T-cell (primary cell): ENCODE data around the gene PHETA2. TPM values are rescaled to one million over a fixed set of nuclear protein-coding genes. Genes with fewer than 3 reads are reported as not detected.

Source experiments
- ATAC-seq, 4 experiments: fragments of 200-7000 bp in 3 of 4; fragments of 150-1000 bp in 1 of 4; cut with Tn5 transposase; replicated peaks in 1 of 4; 1 replicate in 3 of 4; 2 replicates in 1 of 4; pipeline ENCODE4 v1.10.0; 2021; ENCODE audit warnings: moderate library complexity in 3 of 4, mild to moderate bottlenecking in 2 of 4, moderate number of reproducible peaks in 1 of 4
- CTCF ChIA-PET, 2 donors: fragments of 300-600 bp; sonication (Branson Sonifier 250); formaldehyde crosslinking; loops; one replicate each; lab custom pipeline; 2022; ENCODE audit warnings: antibody characterized with exemption in 2 of 2; lab: Charles Lee
- POLR2A ChIA-PET, 2 donors: fragments of 300-600 bp; sonication (Branson Sonifier 250); formaldehyde crosslinking; loops; one replicate each; lab custom pipeline; 2022; ENCODE audit warnings: antibody characterized with exemption in 2 of 2; lab: Charles Lee
- DNase-seq, 35 experiments: peaks; one replicate each; pipeline versions ENCODE4 v3.0.0 to v3.0.0-alpha.2; 2013 to 2023
- H3K27ac ChIP-seq: one replicate; pipeline ENCODE4 v1.5.1; 2013; ENCODE audit warnings: low read length
- H3K27me3 ChIP-seq, 2 experiments: replicated peaks in 1 of 2; 1 replicate in 1 of 2; 2 replicates in 1 of 2; pipeline versions ENCODE4 v1.6.1 to v1.7.0; 2013; ENCODE audit warnings: low read length in 1 of 2, mixed read lengths in 1 of 2; ENCODE audit not compliant: control insufficient read depth in 2 of 2, insufficient read depth in 2 of 2; ENCODE audit errors: extremely low read depth in 1 of 2
- H3K36me3 ChIP-seq, 2 donors: 1 replicate in 1 of 2; 2 replicates in 1 of 2; pipeline versions ENCODE4 v1.6.1 to v1.7.0; 2013; ENCODE audit warnings: low read length in 1 of 2; ENCODE audit not compliant: control insufficient read depth in 2 of 2, insufficient read depth in 1 of 2; ENCODE audit errors: extremely low read depth in 1 of 2
- H3K4me1 ChIP-seq, 2 experiments: 1 replicate in 1 of 2; 2 replicates in 1 of 2; pipeline versions ENCODE4 v1.6.1 to v1.7.0; 2013; ENCODE audit warnings: low read length in 2 of 2, mixed read lengths in 1 of 2; ENCODE audit not compliant: insufficient read depth in 2 of 2, control insufficient read depth in 1 of 2; ENCODE audit errors: extremely low read depth in 1 of 2
- H3K4me3 ChIP-seq, 2 donors: 1 replicate in 1 of 2; 2 replicates in 1 of 2; pipeline versions ENCODE4 v1.5.1 to v1.7.0; 2013; ENCODE audit warnings: mild to moderate bottlenecking in 2 of 2, low read length in 1 of 2, moderate library complexity in 1 of 2; ENCODE audit not compliant: control insufficient read depth in 1 of 2; ENCODE audit errors: extremely low read depth in 1 of 2
- H3K9me3 ChIP-seq: 2 replicates; pipeline ENCODE4 v1.7.0; 2013
- H3K27ac Mint-ChIP-seq, 2 donors: one replicate each; pipeline ENCODE4 v1.8.0; 2020 to 2021; ENCODE audit warnings: mild to moderate bottlenecking in 2 of 2, mixed read lengths in 2 of 2
- H3K27me3 Mint-ChIP-seq, 2 donors: one replicate each; pipeline ENCODE4 v1.8.0; 2021 to 2022; ENCODE audit warnings: mixed read lengths in 2 of 2
- H3K36me3 Mint-ChIP-seq: one replicate; pipeline ENCODE4 v1.8.0; 2021; ENCODE audit warnings: mixed read lengths
- H3K4me1 Mint-ChIP-seq, 3 donors: one replicate each; pipeline ENCODE4 v1.8.0; 2020 to 2022; ENCODE audit warnings: mixed read lengths in 3 of 3, mild to moderate bottlenecking in 1 of 3
- H3K4me3 Mint-ChIP-seq, 3 donors: one replicate each; pipeline ENCODE4 v1.8.0; 2020 to 2022; ENCODE audit warnings: mild to moderate bottlenecking in 3 of 3, mixed read lengths in 3 of 3, moderate library complexity in 3 of 3
- H3K9me3 Mint-ChIP-seq, 3 donors: one replicate each; pipeline ENCODE4 v1.8.0; 2020 to 2022; ENCODE audit warnings: mixed read lengths in 3 of 3
- WGBS: methylation state at CpG from one replicate; pipeline ENCODE4 v1.1.5; 2013; ENCODE audit warnings: missing lambda C conversion rate; ENCODE audit not compliant: insufficient coverage; 5-methylcytosine and 5-hydroxymethylcytosine counted together
- total RNA-seq, 35 experiments: library from RNA in 6 of 35; stranded (reverse) in 6 of 35; fragments of 120-200 nt in 1 of 35; gene quantifications; one replicate each; pipeline versions ENCODE4 v1.2.1 to v1.2.4 and lab custom pipeline; 2013 to 2026

Gene PHETA2, protein sequence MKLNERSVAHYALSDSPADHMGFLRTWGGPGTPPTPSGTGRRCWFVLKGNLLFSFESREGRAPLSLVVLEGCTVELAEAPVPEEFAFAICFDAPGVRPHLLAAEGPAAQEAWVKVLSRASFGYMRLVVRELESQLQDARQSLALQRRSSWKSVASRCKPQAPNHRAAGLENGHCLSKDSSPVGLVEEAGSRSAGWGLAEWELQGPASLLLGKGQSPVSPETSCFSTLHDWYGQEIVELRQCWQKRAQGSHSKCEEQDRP
- total RNA-seq (1 to 10 TPM in 3 of 5 donors, under 1 TPM in 2; 0.83 to 2.0 (median 1.5) TPM), total RNA-seq (lab: John Stamatoyannopoulos, UW) (0.73 to 6.3 (median 1.6) reads per million in 29 experiments)
- total RNA-seq (2013), result 1.6 TPM

DNA sequence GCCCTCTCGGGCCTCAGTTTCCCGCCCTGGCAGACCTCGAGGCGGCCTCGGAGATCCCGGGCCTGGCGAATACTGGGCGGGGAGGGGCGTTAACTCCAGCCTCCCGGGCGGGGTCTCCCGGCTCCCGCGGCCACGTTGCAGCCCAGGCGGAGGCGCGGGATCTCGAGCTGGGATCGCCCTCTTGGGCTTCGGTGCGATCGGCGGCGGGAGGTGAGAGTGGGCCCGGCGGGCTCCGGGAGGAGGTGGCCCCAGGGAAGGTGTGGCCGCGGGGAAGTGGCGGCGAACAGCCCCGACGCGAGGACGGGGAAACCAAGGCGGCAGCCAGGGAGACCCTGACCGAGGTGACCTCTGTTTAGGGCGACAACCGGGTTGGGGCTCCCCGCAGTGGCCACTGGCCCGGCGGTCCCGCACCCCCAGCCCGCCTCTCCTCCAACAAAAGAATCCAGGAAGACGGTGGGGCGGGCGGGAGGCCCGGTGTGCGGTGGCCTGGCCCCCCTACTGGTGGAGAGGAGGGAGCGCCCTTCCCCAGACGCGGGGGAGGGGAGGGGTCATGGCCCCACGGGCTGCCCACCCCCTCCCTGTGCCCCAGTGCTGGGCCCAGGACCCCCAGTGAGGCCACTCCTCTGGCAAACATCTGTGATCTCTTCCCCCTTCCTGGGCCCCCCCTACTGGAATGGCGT is at the start of gene PHETA2:
Gene PHETA2 (plus strand): TSS at position 117 of the 680 bp plus-strand sequence. CDS start 3,046 bp downstream, outside the sequence.
- Mint-ChIP-seq H3K4me3 (peak within 1 kb of the TSS; percentile 62 to 92 (median 73)), H3K36me3 (no peaks in the 10 kb centered on the region), H3K4me1 (peaks cover 42 to 53% (median 46%) of the 10 kb centered on the region in 3 donors), H3K27me3 (no peaks in the 10 kb centered on the region), H3K9me3 (no peaks in the 10 kb centered on the region), H3K27ac (peak within 1 kb of the TSS; percentile 55 to 72)
- DNase-seq, result peak in 33 of 35 experiments; percentile 25 to 66 (median 38)
- peak within 1 kb of the TSS; percentile 17 to 58 for H3K4me3 ChIP-seq
- CTCF ChIA-PET, result no interaction called here
- H3K27me3 ChIP-seq, result no peaks in the 10 kb centered on the region
- no peaks in the 10 kb centered on the region for H3K36me3 ChIP-seq
- H3K9me3 ChIP-seq, result no peaks in the 10 kb centered on the region
- POLR2A ChIA-PET, result interaction anchor here in 1 of 2 donors (0.6 kb wide), 1 partner anchor 1157 kb away, joined by 9 read pairs; no protein-coding TSS in a partner anchor
- peak in 1 of 4 experiments; percentile 5 for ATAC-seq
- H3K27ac ChIP-seq, result peak within 1 kb of the TSS; percentile 39
- peaks cover 19 to 60% of the 10 kb centered on the region in 2 experiments for H3K4me1 ChIP-seq
- WGBS, result 2% methylated on average over 41 of the region's 55 CpGs

DNA sequence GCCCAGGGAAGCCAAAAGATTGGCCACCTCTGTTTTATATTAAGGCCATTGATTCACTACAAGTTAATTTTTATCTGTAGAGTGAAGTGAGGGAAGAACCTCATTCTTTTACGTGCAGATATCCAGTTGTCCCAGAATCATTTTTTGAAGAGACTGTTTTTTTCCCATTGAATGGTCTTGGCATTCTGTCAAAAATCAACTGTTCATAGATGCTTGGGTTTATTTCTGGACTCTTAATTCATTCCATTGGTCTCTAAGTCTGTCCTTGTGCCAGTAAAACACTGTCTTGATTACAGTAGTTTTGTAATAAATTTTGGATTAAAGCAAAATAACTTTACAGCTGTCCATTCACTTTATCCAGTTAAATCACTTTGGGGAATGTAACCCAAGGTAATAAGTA is 48.6 kb upstream of the PHETA2 start:
- no peak overlapping the region for H3K4me3 Mint-ChIP-seq
- CTCF ChIA-PET, result interaction anchor here in 1 of 2 donors (0.6 kb wide), 1 partner anchor 448 kb away, joined by 3 read pairs; no protein-coding TSS in a partner anchor

DNA sequence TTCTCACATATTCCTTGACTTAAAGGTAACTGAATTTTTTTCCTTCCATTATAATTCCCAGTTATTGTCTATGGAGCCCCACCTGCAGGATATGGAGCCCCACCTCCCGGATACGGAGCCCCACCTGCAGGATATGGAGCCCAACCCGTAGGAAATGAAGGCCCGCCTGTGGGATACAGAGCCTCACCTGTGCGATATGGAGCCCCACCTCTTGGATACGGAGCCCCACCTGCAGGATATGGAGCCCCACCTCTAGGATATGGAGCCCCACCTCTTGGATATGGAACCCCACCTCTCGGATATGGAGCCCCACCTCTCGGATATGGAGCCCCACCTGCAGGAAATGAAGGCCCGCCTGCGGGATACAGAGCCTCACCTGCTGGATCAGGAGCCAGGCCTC is 47.3 kb upstream of the PHETA2 start:
- POLR2A ChIA-PET, result no interaction called here

More for the DNA sequence above, 48.6 kb upstream of the PHETA2 start:
- ATAC-seq (no peak), DNase-seq (no peak)
- no peaks in the 10 kb centered on the region for H3K27me3 ChIP-seq
- Mint-ChIP-seq H3K4me1 (peaks cover 10 to 17% (median 15%) of the 10 kb centered on the region in 3 donors), H3K36me3 (no peaks in the 10 kb centered on the region), H3K27ac (no peak overlapping the region), H3K9me3 (no peaks in the 10 kb centered on the region), H3K27me3 (no peaks in the 10 kb centered on the region)
- POLR2A ChIA-PET, result no interaction called here
- no peaks in the 10 kb centered on the region for H3K36me3 ChIP-seq
- no peaks in the 10 kb centered on the region for H3K9me3 ChIP-seq
- H3K4me1 ChIP-seq, result peaks cover 0 to 7% of the 10 kb centered on the region in 2 experiments
- 100% methylated on average over 1 of the region's 1 CpG for WGBS
- H3K4me3 ChIP-seq, result no peak overlapping the region
- H3K27ac ChIP-seq, result no peak overlapping the region

DNA sequence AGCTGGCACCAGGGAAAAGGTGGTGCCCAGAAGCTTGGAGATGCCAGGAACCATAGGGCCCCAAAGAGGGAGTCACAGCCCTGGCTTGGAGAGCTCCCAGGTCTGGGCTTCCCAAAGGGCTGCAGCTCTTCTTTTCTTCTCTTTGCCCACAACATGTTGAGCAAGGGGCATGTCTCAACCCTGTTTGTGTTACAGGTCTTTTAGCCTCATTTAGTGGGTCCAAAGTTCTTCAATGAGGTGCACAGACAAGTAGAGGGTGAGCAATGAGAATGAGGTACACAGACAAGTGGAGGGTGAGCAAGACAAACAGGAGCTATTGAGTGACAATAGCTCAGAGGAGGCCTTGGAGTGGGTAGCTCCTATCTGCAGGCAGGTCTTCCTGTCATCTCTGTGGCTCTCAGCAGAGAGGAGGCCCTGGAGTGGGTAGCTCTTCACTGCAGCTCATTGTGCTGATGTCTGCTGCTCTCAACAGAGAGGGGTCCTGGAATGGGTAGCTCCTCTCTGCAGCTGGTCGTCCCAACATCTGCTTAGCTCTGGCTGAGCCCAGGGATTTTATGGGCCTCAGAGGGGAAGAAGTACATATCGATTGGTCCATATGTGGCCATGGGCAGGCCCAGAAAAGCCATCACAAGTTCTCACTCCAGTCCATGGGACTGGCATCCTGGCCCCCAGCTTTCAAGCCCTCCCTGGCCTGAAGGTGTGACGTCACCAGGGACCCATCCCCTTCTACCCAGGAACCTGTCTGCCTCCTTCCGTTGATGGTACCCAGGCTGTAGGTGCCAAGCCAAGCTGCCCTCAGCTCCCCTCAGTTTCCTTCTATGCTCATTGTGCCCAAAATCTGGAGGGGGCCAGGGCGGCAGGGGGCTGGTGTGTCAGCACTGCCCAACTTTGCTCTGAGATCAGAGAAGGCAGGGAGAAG is 40.5 kb upstream of the PHETA2 start:
- ChIA-PET POLR2A (no interaction called here), CTCF (interaction anchor here in 1 of 2 donors (0.5 kb wide), 1 partner anchor 311 kb away, joined by 6 read pairs; no protein-coding TSS in a partner anchor)
- Histone ChIP-seq H3K27ac (no peak overlapping the region), H3K4me3 (no peak overlapping the region), H3K27me3 (no peaks in the 10 kb centered on the region), H3K9me3 (no peaks in the 10 kb centered on the region), H3K36me3 (no peaks in the 10 kb centered on the region), H3K4me1 (peaks cover 0 to 8% of the 10 kb centered on the region in 2 experiments)
- H3K4me1 Mint-ChIP-seq, result peaks cover 0 to 10% (median 5%) of the 10 kb centered on the region in 3 donors
- DNase-seq (no peak), ATAC-seq (no peak)
- H3K4me3 Mint-ChIP-seq, result no peak overlapping the region
- 100% methylated on average over 2 of the region's 5 CpGs for WGBS
- H3K36me3 Mint-ChIP-seq, result peaks cover 11% of the 10 kb centered on the region
- H3K27ac Mint-ChIP-seq, result no peak overlapping the region
- H3K9me3 Mint-ChIP-seq, result peaks cover 3 to 14% (median 5%) of the 10 kb centered on the region in 3 donors
- H3K27me3 Mint-ChIP-seq, result no peaks in the 10 kb centered on the region

More for the DNA sequence above, 47.3 kb upstream of the PHETA2 start:
- Histone ChIP-seq H3K9me3 (no peaks in the 10 kb centered on the region), H3K27ac (no peak overlapping the region), H3K27me3 (no peaks in the 10 kb centered on the region), H3K4me3 (no peak overlapping the region), H3K36me3 (no peaks in the 10 kb centered on the region), H3K4me1 (peaks cover 0 to 15% of the 10 kb centered on the region in 2 experiments)
- Mint-ChIP-seq H3K4me3 (no peak overlapping the region), H3K4me1 (peaks cover 10 to 26% (median 20%) of the 10 kb centered on the region in 3 donors), H3K36me3 (no peaks in the 10 kb centered on the region), H3K9me3 (no peaks in the 10 kb centered on the region), H3K27me3 (no peaks in the 10 kb centered on the region), H3K27ac (no peak overlapping the region)
- WGBS, result 97% methylated on average over 9 of the region's 10 CpGs
- ATAC-seq (no peak), DNase-seq (no peak)
- CTCF ChIA-PET, result no interaction called here

DNA sequence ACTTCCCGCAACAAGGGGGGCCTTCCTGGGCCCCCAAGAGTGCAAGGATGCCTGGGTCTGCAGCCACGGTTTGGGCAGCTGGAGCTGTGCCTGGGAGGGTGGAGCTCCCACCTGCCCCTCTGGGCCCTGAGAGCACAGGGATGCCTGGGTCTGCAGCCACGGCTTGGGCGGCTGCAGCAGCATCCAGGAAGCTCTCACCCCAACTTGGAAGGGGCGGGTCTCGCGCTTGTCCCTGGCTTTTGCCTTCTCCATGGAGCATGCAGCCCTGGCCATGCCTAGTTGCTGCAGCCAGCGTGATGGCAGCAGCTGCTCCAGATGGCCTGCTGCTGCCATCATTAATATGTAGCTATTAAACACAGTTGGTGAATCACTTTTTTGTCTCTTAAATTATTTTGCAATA is 38.8 kb upstream of the PHETA2 start:
- Histone ChIP-seq H3K4me1 (peaks cover 0 to 8% of the 10 kb centered on the region in 2 experiments), H3K4me3 (no peak overlapping the region), H3K27ac (no peak overlapping the region), H3K36me3 (no peaks in the 10 kb centered on the region), H3K27me3 (no peaks in the 10 kb centered on the region), H3K9me3 (no peaks in the 10 kb centered on the region)
- Mint-ChIP-seq H3K27me3 (no peaks in the 10 kb centered on the region), H3K36me3 (peaks cover 11% of the 10 kb centered on the region), H3K4me1 (peaks cover 0 to 10% (median 5%) of the 10 kb centered on the region in 3 donors), H3K4me3 (no peak overlapping the region), H3K9me3 (peaks cover 3 to 14% (median 5%) of the 10 kb centered on the region in 3 donors), H3K27ac (no peak overlapping the region)
- ChIA-PET POLR2A (no interaction called here), CTCF (no interaction called here)
- DNase-seq (no peak), ATAC-seq (no peak)
- 83% methylated on average over 7 of the region's 8 CpGs for WGBS
